HL-60 (cell line): Measurements from ENCODE around the gene PRR20C.
"Not testable (repeated sequence)": the region's sequence is repeated elsewhere in the genome, so short reads cannot be mapped to it uniquely, and the experiment has no call there.

ENCODE experiments used
- GABPA ChIP-seq: IDR thresholded peaks from 2 replicates; pipeline ENCODE4 v1.6.1; 2012; ENCODE audit warnings: low read depth
- POLR2AphosphoS5 ChIP-seq: IDR thresholded peaks from 2 replicates; pipeline ENCODE4 v1.6.1; 2012; ENCODE audit warnings: low read depth
- SPI1 ChIP-seq: IDR thresholded peaks from 2 replicates; pipeline ENCODE4 v1.6.1; 2012; ENCODE audit warnings: low read depth, mild to moderate bottlenecking, borderline replicate concordance
- TF ChIP-seq, protein P1 (sequence below): IDR thresholded peaks from one replicate; pipeline ENCODE4 v1.5.1; 2011; ENCODE audit warnings: low read length, control low read depth, inconsistent platforms; ENCODE audit not compliant: insufficient read depth
- TF ChIP-seq, protein P2 (sequence below): IDR thresholded peaks from 2 replicates; pipeline ENCODE4 v1.6.1; 2012; ENCODE audit warnings: low read depth; ENCODE audit not compliant: insufficient replicate concordance

DNA sequence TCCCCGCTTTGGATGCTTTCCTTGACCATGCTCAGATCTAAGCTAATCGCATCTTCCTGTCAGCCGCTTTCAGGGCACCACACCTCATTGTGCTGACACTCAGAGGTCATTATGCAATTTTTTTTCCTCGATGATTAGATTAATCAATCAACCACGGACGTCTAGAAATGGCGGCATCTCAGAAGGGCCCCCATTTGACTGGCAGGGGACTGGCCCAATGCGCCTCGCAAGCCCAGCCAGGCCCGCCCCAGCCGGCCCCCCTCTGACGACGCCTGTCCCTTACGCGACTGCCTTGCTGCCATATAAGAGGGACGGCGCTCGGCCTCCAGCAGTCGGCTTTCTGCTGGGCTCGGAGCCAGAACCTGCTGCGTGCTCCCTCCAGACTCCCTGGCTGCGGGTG is at the start of gene PRR20C:
- TF ChIP-seq, protein P1, sequence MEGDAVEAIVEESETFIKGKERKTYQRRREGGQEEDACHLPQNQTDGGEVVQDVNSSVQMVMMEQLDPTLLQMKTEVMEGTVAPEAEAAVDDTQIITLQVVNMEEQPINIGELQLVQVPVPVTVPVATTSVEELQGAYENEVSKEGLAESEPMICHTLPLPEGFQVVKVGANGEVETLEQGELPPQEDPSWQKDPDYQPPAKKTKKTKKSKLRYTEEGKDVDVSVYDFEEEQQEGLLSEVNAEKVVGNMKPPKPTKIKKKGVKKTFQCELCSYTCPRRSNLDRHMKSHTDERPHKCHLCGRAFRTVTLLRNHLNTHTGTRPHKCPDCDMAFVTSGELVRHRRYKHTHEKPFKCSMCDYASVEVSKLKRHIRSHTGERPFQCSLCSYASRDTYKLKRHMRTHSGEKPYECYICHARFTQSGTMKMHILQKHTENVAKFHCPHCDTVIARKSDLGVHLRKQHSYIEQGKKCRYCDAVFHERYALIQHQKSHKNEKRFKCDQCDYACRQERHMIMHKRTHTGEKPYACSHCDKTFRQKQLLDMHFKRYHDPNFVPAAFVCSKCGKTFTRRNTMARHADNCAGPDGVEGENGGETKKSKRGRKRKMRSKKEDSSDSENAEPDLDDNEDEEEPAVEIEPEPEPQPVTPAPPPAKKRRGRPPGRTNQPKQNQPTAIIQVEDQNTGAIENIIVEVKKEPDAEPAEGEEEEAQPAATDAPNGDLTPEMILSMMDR: not testable (repeated sequence)
- TF ChIP-seq POLR2AphosphoS5, GABPA, SPI1: not testable (repeated sequence)
- TF ChIP-seq, protein P2, sequence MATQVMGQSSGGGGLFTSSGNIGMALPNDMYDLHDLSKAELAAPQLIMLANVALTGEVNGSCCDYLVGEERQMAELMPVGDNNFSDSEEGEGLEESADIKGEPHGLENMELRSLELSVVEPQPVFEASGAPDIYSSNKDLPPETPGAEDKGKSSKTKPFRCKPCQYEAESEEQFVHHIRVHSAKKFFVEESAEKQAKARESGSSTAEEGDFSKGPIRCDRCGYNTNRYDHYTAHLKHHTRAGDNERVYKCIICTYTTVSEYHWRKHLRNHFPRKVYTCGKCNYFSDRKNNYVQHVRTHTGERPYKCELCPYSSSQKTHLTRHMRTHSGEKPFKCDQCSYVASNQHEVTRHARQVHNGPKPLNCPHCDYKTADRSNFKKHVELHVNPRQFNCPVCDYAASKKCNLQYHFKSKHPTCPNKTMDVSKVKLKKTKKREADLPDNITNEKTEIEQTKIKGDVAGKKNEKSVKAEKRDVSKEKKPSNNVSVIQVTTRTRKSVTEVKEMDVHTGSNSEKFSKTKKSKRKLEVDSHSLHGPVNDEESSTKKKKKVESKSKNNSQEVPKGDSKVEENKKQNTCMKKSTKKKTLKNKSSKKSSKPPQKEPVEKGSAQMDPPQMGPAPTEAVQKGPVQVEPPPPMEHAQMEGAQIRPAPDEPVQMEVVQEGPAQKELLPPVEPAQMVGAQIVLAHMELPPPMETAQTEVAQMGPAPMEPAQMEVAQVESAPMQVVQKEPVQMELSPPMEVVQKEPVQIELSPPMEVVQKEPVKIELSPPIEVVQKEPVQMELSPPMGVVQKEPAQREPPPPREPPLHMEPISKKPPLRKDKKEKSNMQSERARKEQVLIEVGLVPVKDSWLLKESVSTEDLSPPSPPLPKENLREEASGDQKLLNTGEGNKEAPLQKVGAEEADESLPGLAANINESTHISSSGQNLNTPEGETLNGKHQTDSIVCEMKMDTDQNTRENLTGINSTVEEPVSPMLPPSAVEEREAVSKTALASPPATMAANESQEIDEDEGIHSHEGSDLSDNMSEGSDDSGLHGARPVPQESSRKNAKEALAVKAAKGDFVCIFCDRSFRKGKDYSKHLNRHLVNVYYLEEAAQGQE: not testable (repeated sequence)
